Neural cell (in vitro differentiated cells): ENCODE measurements around the gene MRPL36. TPM values are rescaled to one million over a fixed set of nuclear protein-coding genes. Genes with fewer than 3 reads are reported as not detected.

Experiments
- H2AFZ ChIP-seq: fragments of 200-600, 300-800 bp; sonication (generic), shearing (Covaris generic); 2 replicates; pipeline ENCODE4 v1.6.0; 2014; ENCODE audit warnings: low read depth, mild to moderate bottlenecking, antibody characterized with exemption, low read length, moderate library complexity
- H3F3A ChIP-seq: fragments of 200-600 bp; shearing (Covaris generic); 2 replicates; pipeline ENCODE4 v1.6.1; 2016; ENCODE audit warnings: mild to moderate bottlenecking, moderate library complexity, mixed read lengths, antibody characterized with exemption, low read length; ENCODE audit not compliant: insufficient read depth, poor library complexity, severe bottlenecking
- H3K27ac ChIP-seq: fragments of 200-600, 300-800 bp; sonication (generic), shearing (Covaris generic); 2 replicates; pipeline ENCODE4 v1.5.1; 2014; ENCODE audit warnings: mild to moderate bottlenecking, low read length, moderate library complexity
- H3K27me3 ChIP-seq: fragments of 300-800, 200-600 bp; sonication (generic), shearing (Covaris generic); 2 replicates; pipeline ENCODE4 v1.6.0; 2014; ENCODE audit warnings: mild to moderate bottlenecking, low read depth, low read length, moderate library complexity; ENCODE audit not compliant: insufficient read depth
- H3K36me3 ChIP-seq: fragments of 300-800, 200-600 bp; sonication (generic), shearing (Covaris generic); 2 replicates; pipeline ENCODE4 v1.5.1; 2014; ENCODE audit warnings: mild to moderate bottlenecking, antibody characterized with exemption, low read length, moderate library complexity; ENCODE audit not compliant: insufficient read depth
- H3K4me2 ChIP-seq: fragments of 300-800, 200-600 bp; sonication (generic), shearing (Covaris generic); 2 replicates; pipeline ENCODE4 v1.6.0; 2014; ENCODE audit warnings: mild to moderate bottlenecking, low read length
- H3K4me3 ChIP-seq: fragments of 300-800, 200-600 bp; sonication (generic), shearing (Covaris generic); 2 replicates; pipeline ENCODE4 v1.5.1; 2014; ENCODE audit warnings: mild to moderate bottlenecking, low read length, moderate library complexity
- H3K79me2 ChIP-seq: fragments of 200-600 bp; shearing (Covaris generic); replicated peaks from 2 replicates; pipeline ENCODE4 v1.6.0; 2014; ENCODE audit warnings: mild to moderate bottlenecking, low read length, moderate library complexity; ENCODE audit not compliant: insufficient read depth
- H3K9ac ChIP-seq: fragments of 300-800, 200-600 bp; sonication (generic), shearing (Covaris generic); 2 replicates; pipeline ENCODE4 v1.6.1; 2016; ENCODE audit warnings: mild to moderate bottlenecking, low read length, mixed read lengths
- H3K9me2 ChIP-seq: fragments of 200-600 bp; shearing (Covaris generic); 2 replicates; pipeline ENCODE4 v1.6.1; 2016; ENCODE audit warnings: mild to moderate bottlenecking, low read length, mixed read lengths; ENCODE audit not compliant: insufficient read depth
- H3K9me3 ChIP-seq: fragments of 200-600, 300-800 bp; sonication (generic), shearing (Covaris generic); 2 replicates; pipeline ENCODE4 v1.6.1; 2016; ENCODE audit warnings: mild to moderate bottlenecking, mixed run types, low read length, moderate library complexity, mixed read lengths
- H4K20me1 ChIP-seq: fragments of 200-600 bp; shearing (Covaris generic); 2 replicates; pipeline ENCODE4 v1.6.1; 2016; ENCODE audit warnings: mild to moderate bottlenecking, mixed run types; ENCODE audit not compliant: insufficient read depth
- CTCF ChIP-seq: fragments of 450-650 bp; IDR thresholded peaks from 2 replicates; pipeline ENCODE4 v1.5.1; 2014; ENCODE audit warnings: antibody characterized with exemption, mild to moderate bottlenecking, moderate library complexity; ENCODE audit not compliant: poor library complexity, severe bottlenecking
- EP300 ChIP-seq: fragments of 450-650 bp; conservative IDR thresholded peaks from 2 replicates; pipeline ENCODE4 v1.6.1; 2014; ENCODE audit warnings: antibody characterized with exemption, mild to moderate bottlenecking, moderate library complexity; ENCODE audit not compliant: poor library complexity, severe bottlenecking
- EZH2 ChIP-seq: fragments of 200-600, 300-800 bp; shearing (Covaris generic), sonication (generic); IDR thresholded peaks from 2 replicates; pipeline ENCODE4 v1.6.1; 2014; ENCODE audit warnings: antibody characterized with exemption, low read length, borderline replicate concordance, mild to moderate bottlenecking; ENCODE audit not compliant: insufficient read depth, poor library complexity, severe bottlenecking
- MXI1 ChIP-seq: fragments of 450-650 bp; conservative IDR thresholded peaks from 2 replicates; pipeline ENCODE4 v1.6.1; 2014; ENCODE audit warnings: antibody characterized with exemption, mild to moderate bottlenecking; ENCODE audit not compliant: poor library complexity, severe bottlenecking
- POLR2AphosphoS5 ChIP-seq: IDR thresholded peaks from 2 replicates; pipeline ENCODE4 v1.6.1; 2012
- RAD21 ChIP-seq: fragments of 450-650 bp; conservative IDR thresholded peaks from 2 replicates; pipeline ENCODE4 v1.6.1; 2014; ENCODE audit warnings: antibody characterized with exemption, mild to moderate bottlenecking, moderate library complexity
- REST ChIP-seq: IDR thresholded peaks from 2 replicates; pipeline ENCODE4 v1.6.1; 2012; ENCODE audit warnings: borderline replicate concordance
- SMC3 ChIP-seq: fragments of 450-650 bp; conservative IDR thresholded peaks from 2 replicates; pipeline ENCODE4 v1.6.1; 2014; ENCODE audit warnings: antibody characterized with exemption, mild to moderate bottlenecking, moderate library complexity; ENCODE audit not compliant: poor library complexity
- TAF1 ChIP-seq: IDR thresholded peaks from 2 replicates; pipeline ENCODE4 v1.6.1; 2012; ENCODE audit warnings: low read depth
- polyA plus RNA-seq: library from polyadenylated mRNA; depleted of rRNA; stranded (reverse); fragments of >200 nt; gene quantifications from 2 replicates; pipeline ENCODE4 v1.2.3, GENCODE V29; 2014

Gene MRPL36
- polyA plus RNA-seq, 1 donor from 2014 or later = 51.9 TPM

GRCh38 chr5:1763548-1763911 lies 36.1 kb downstream of the MRPL36 start:
- no peaks in the 10 kb centered on the region for H4K20me1 ChIP-seq
- no peaks in the 10 kb centered on the region for H3K9me2 ChIP-seq
- H3F3A ChIP-seq = no peaks in the 10 kb centered on the region
- TF ChIP-seq SMC3 = no peak
- TF ChIP-seq MXI1 = no peak
- TF ChIP-seq RAD21 = peak; percentile 41
- TF ChIP-seq POLR2AphosphoS5 = no peak
- peak; percentile 25 for TF ChIP-seq CTCF
- no peak for TF ChIP-seq REST
- no peaks in the 10 kb centered on the region for H3K9me3 ChIP-seq
- no peak overlapping the region for H3K9ac ChIP-seq
- no peak overlapping the region for H2AFZ ChIP-seq
- H3K79me2 ChIP-seq = no peaks in the 10 kb centered on the region
- no peaks in the 10 kb centered on the region for H3K36me3 ChIP-seq
- H3K4me2 ChIP-seq = no peak overlapping the region
- H3K27me3 ChIP-seq = no peaks in the 10 kb centered on the region
- H3K4me3 ChIP-seq = no peak overlapping the region
- no peak overlapping the region for H3K27ac ChIP-seq

- TF ChIP-seq CTCF (no peak), SMC3 (no peak), EZH2 (no peak), POLR2AphosphoS5 (no peak), TAF1 (no peak), RAD21 (no peak), REST (no peak), MXI1 (no peak), EP300 (no peak)
- Histone ChIP-seq H3K27ac (no peak overlapping the region), H3K79me2 (no peaks in the 10 kb centered on the region), H3K36me3 (no peaks in the 10 kb centered on the region), H4K20me1 (no peaks in the 10 kb centered on the region), H3K9me3 (no peaks in the 10 kb centered on the region), H3K27me3 (no peaks in the 10 kb centered on the region), H2AFZ (no peak overlapping the region), H3K9ac (no peak overlapping the region), H3F3A (no peaks in the 10 kb centered on the region), H3K9me2 (no peaks in the 10 kb centered on the region), H3K4me3 (no peak overlapping the region), H3K4me2 (no peak overlapping the region)
Observed at GRCh38 chr5:1762883-1763547, 36.6 kb downstream of the MRPL36 start.
